ENCODE measurements around the gene ARL9. TPM values are rescaled to one million over a fixed set of nuclear protein-coding genes. Genes with fewer than 3 reads are reported as not detected.

The ARL9 gene
- total and polyA plus RNA-seq, 9 of the 15 experiments (the other 6 are each of a cell fraction or from before 2014, with no cell fraction given) = 0.10 to 0.15 (median 0.11) TPM; not detected in 6

DNA sequence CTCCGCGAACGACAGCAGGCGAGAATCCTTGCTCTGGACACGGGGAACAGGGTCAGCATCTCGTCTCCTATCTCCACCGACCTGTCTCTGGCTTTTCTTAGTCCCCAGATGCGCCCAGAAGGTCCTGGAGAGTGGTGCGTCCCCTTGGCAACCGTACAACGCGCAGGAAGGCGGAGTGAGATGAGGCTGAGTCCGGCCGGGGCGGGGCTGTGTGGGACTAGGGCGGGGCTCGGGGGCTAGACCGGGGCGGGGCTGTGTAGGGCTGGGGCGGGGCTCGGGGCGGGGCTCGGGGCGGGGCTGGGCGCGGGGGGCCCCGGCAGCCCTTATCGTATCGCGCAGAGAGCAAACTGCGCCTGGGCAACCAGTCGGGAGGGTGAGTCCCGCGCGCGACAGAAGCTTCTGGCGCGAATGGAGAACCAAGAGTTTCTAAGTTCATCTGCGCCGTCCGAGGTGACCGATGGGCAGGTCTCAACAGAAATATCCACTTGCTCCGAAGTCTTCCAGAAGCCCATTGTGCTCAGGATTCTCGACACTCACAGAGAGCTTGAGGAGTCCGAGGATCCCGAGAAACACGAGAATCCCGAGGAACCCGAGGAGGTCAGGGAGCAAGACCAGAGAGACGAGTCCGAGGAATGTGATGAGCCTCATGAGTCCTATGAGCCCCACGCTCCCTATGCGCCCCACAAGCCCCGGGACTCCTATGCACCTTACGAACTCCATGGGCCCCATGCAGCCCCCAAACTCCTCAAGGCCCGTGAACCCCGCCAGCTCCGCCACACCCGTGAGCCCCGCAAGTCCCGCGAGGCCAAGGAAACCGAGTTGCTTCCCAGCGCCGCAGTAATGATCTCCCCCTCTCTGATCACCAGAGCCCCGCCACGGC is 24.9 kb downstream of the ARL9 start (continued):
- TF ChIP-seq, protein P1, sequence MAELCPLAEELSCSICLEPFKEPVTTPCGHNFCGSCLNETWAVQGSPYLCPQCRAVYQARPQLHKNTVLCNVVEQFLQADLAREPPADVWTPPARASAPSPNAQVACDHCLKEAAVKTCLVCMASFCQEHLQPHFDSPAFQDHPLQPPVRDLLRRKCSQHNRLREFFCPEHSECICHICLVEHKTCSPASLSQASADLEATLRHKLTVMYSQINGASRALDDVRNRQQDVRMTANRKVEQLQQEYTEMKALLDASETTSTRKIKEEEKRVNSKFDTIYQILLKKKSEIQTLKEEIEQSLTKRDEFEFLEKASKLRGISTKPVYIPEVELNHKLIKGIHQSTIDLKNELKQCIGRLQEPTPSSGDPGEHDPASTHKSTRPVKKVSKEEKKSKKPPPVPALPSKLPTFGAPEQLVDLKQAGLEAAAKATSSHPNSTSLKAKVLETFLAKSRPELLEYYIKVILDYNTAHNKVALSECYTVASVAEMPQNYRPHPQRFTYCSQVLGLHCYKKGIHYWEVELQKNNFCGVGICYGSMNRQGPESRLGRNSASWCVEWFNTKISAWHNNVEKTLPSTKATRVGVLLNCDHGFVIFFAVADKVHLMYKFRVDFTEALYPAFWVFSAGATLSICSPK (IDR thresholded peaks at IDR 0.05; ENCODE audit: borderline replicate concordance) = no peak
- TF ChIP-seq SMARCA5 (IDR thresholded peaks at IDR 0.05) = no peak
- TF ChIP-seq MCM3 (IDR thresholded peaks at IDR 0.05) = no peak
- TF ChIP-seq ZNF197 (CRISPR knock-in tag; IDR thresholded peaks at IDR 0.05; ENCODE audit: low read depth) = no peak
- no peak for TF ChIP-seq ZNF184 (CRISPR knock-in tag; IDR thresholded peaks at IDR 0.05)
- TF ChIP-seq, protein P2, sequence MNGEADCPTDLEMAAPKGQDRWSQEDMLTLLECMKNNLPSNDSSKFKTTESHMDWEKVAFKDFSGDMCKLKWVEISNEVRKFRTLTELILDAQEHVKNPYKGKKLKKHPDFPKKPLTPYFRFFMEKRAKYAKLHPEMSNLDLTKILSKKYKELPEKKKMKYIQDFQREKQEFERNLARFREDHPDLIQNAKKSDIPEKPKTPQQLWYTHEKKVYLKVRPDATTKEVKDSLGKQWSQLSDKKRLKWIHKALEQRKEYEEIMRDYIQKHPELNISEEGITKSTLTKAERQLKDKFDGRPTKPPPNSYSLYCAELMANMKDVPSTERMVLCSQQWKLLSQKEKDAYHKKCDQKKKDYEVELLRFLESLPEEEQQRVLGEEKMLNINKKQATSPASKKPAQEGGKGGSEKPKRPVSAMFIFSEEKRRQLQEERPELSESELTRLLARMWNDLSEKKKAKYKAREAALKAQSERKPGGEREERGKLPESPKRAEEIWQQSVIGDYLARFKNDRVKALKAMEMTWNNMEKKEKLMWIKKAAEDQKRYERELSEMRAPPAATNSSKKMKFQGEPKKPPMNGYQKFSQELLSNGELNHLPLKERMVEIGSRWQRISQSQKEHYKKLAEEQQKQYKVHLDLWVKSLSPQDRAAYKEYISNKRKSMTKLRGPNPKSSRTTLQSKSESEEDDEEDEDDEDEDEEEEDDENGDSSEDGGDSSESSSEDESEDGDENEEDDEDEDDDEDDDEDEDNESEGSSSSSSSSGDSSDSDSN (IDR thresholded peaks at IDR 0.05; ENCODE audit: borderline replicate concordance in 1 of 2, low read depth in 2 of 2, low read length in 2 of 2) = no peak
- TF ChIP-seq, protein P3, sequence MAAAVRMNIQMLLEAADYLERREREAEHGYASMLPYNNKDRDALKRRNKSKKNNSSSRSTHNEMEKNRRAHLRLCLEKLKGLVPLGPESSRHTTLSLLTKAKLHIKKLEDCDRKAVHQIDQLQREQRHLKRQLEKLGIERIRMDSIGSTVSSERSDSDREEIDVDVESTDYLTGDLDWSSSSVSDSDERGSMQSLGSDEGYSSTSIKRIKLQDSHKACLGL (CRISPR knock-in tag; IDR thresholded peaks at IDR 0.05; ENCODE audit: borderline replicate concordance, poor library complexity, severe bottlenecking) = no peak
- TF ChIP-seq, protein P4, sequence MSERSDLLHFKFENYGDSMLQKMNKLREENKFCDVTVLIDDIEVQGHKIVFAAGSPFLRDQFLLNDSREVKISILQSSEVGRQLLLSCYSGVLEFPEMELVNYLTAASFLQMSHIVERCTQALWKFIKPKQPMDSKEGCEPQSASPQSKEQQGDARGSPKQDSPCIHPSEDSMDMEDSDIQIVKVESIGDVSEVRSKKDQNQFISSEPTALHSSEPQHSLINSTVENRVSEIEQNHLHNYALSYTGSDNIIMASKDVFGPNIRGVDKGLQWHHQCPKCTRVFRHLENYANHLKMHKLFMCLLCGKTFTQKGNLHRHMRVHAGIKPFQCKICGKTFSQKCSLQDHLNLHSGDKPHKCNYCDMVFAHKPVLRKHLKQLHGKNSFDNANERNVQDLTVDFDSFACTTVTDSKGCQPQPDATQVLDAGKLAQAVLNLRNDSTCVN (CRISPR knock-in tag; IDR thresholded peaks at IDR 0.05) = no peak
- TF ChIP-seq, protein P5, sequence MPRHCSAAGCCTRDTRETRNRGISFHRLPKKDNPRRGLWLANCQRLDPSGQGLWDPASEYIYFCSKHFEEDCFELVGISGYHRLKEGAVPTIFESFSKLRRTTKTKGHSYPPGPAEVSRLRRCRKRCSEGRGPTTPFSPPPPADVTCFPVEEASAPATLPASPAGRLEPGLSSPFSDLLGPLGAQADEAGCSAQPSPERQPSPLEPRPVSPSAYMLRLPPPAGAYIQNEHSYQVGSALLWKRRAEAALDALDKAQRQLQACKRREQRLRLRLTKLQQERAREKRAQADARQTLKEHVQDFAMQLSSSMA (CRISPR knock-in tag; IDR thresholded peaks at IDR 0.05) = no peak
- TF ChIP-seq MBD2 (IDR thresholded peaks at IDR 0.05; ENCODE audit: borderline replicate concordance, low read depth) = 0 out of 2 replicates have a peak, but pooled peaks have one; percentile 44
- TF ChIP-seq TCF7L2 (IDR thresholded peaks at IDR 0.05; ENCODE audit: low read depth, low read length) = no peak
- TF ChIP-seq MCM2 (IDR thresholded peaks at IDR 0.05; ENCODE audit: low read depth) = no peak
- no peak for TF ChIP-seq ELF4 (CRISPR knock-in tag; IDR thresholded peaks at IDR 0.05)
- TF ChIP-seq, protein P6, sequence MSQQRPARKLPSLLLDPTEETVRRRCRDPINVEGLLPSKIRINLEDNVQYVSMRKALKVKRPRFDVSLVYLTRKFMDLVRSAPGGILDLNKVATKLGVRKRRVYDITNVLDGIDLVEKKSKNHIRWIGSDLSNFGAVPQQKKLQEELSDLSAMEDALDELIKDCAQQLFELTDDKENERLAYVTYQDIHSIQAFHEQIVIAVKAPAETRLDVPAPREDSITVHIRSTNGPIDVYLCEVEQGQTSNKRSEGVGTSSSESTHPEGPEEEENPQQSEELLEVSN (IDR thresholded peaks at IDR 0.05; ENCODE audit: borderline replicate concordance in 1 of 2, extremely low read depth in 1 of 2, insufficient read depth in 1 of 2, insufficient read length in 1 of 2, low read depth in 1 of 2, low read length in 1 of 2, poor library complexity in 1 of 2, severe bottlenecking in 1 of 2) = peak; percentile 20 to 58
- TF ChIP-seq DMBX1 (CRISPR knock-in tag; IDR thresholded peaks at IDR 0.05; ENCODE audit: borderline replicate concordance) = no peak
- no peak for TF ChIP-seq ELF2 (CRISPR knock-in tag; IDR thresholded peaks at IDR 0.05)
- TF ChIP-seq GTF2A2 (tag; IDR thresholded peaks at IDR 0.05) = no peak
- no peak for TF ChIP-seq ZNF174 (CRISPR knock-in tag; IDR thresholded peaks at IDR 0.05)
- TF ChIP-seq TAL1 (IDR thresholded peaks at IDR 0.05) = no peak
- no peak for TF ChIP-seq SREBF1 (IDR thresholded peaks at IDR 0.05; ENCODE audit: borderline replicate concordance, low read depth, low read length)

Measured in K562 (cell line).